ENCODE data around the gene OR6B1.

GRCh38 chr7:144057954-144058353, 57.8 kb downstream of the OR6B1 start:
- TF ChIP-seq TAF1 (IDR thresholded peaks at IDR 0.05; ENCODE audit: borderline replicate concordance, low read depth, low read length) = no peak
- TF ChIP-seq POLR2A (IDR thresholded peaks at IDR 0.05; ENCODE audit: low read depth, low read length) = no peak
- no peak for TF ChIP-seq POLR2AphosphoS5 (IDR thresholded peaks at IDR 0.05; ENCODE audit: low read depth, low read length)

Measured in GM12892 (cell line).